Muscle layer of colon (tissue), 2 donors: ENCODE data around the gene NR2F1-AS1.

ENCODE experiments used
- H3K27ac ChIP-seq: one replicate; pipeline ENCODE4 v1.7.0; 2013; ENCODE audit warnings: low read depth, mild to moderate bottlenecking, low read length, moderate library complexity
- H3K27me3 ChIP-seq, 2 donors: one replicate each; pipeline ENCODE4 v1.7.0; 2013; ENCODE audit warnings: low read length in 2 of 2, mild to moderate bottlenecking in 2 of 2; ENCODE audit not compliant: insufficient read depth in 2 of 2, control insufficient read depth in 1 of 2
- H3K36me3 ChIP-seq: one replicate; pipeline ENCODE4 v1.7.0; 2013; ENCODE audit warnings: mild to moderate bottlenecking, low read length; ENCODE audit not compliant: insufficient read depth
- H3K4me1 ChIP-seq: one replicate; pipeline ENCODE4 v1.7.0; 2013; ENCODE audit warnings: mild to moderate bottlenecking, low read length; ENCODE audit not compliant: insufficient read depth
- H3K4me3 ChIP-seq, 2 donors: one replicate each; pipeline ENCODE4 v1.7.0; 2013; ENCODE audit warnings: low read length in 2 of 2, low read depth in 1 of 2, mild to moderate bottlenecking in 1 of 2, moderate library complexity in 1 of 2
- H3K9ac ChIP-seq: one replicate; pipeline ENCODE4 v1.7.0; 2013; ENCODE audit warnings: low read length
- H3K9me3 ChIP-seq: one replicate; pipeline ENCODE4 v1.7.0; 2013; ENCODE audit warnings: mild to moderate bottlenecking, low read length
- donor health status: abdominal sarcoma.
- donor health status: Adenocarcinoma of cecum.

The NR2F1-AS1 gene

GRCh38 chr5:93601802-93602155, 20.8 kb upstream of the NR2F1-AS1 start:
- no peaks in the 10 kb centered on the region for H3K9me3 ChIP-seq
- no peak overlapping the region for H3K4me3 ChIP-seq
- H3K27ac ChIP-seq, result no peak overlapping the region
- H3K9ac ChIP-seq, result no peak overlapping the region
- peaks cover 60 to 83% of the 10 kb centered on the region in 2 donors for H3K27me3 ChIP-seq
- H3K4me1 ChIP-seq, result no peaks in the 10 kb centered on the region
- H3K36me3 ChIP-seq, result no peaks in the 10 kb centered on the region

- no peaks in the 10 kb centered on the region for H3K36me3 ChIP-seq
- H3K9ac ChIP-seq, result no peak overlapping the region
- no peak overlapping the region for H3K27ac ChIP-seq
- H3K4me1 ChIP-seq, result no peaks in the 10 kb centered on the region
- peaks cover 55 to 83% of the 10 kb centered on the region in 2 donors for H3K27me3 ChIP-seq
- H3K4me3 ChIP-seq, result no peak overlapping the region
- no peaks in the 10 kb centered on the region for H3K9me3 ChIP-seq
Measured at GRCh38 chr5:93601071-93601801, 20.2 kb upstream of the NR2F1-AS1 start.

GRCh38 chr5:93600409-93601070, 19.5 kb upstream of the NR2F1-AS1 start:
- Histone ChIP-seq H3K27me3 (peaks cover 48 to 76% of the 10 kb centered on the region in 2 donors), H3K4me3 (no peak overlapping the region)

GRCh38 chr5:93599399-93600120, 18.5 kb upstream of the NR2F1-AS1 start:
- H3K27me3 ChIP-seq, result peaks cover 39 to 72% of the 10 kb centered on the region in 2 donors
- no peaks in the 10 kb centered on the region for H3K4me1 ChIP-seq
- H3K4me3 ChIP-seq, result no peak overlapping the region
- H3K36me3 ChIP-seq, result no peaks in the 10 kb centered on the region
- H3K9ac ChIP-seq, result no peak overlapping the region
- no peaks in the 10 kb centered on the region for H3K9me3 ChIP-seq
- H3K27ac ChIP-seq, result no peak overlapping the region

More at GRCh38 chr5:93600409-93601070, 19.5 kb upstream of the NR2F1-AS1 start:
- Histone ChIP-seq H3K27ac (no peak overlapping the region), H3K4me1 (no peaks in the 10 kb centered on the region), H3K9me3 (no peaks in the 10 kb centered on the region), H3K36me3 (no peaks in the 10 kb centered on the region), H3K9ac (no peak overlapping the region)

- Histone ChIP-seq H3K36me3 (no peaks in the 10 kb centered on the region), H3K4me3 (no peak overlapping the region), H3K9me3 (no peaks in the 10 kb centered on the region), H3K27ac (no peak overlapping the region), H3K4me1 (no peaks in the 10 kb centered on the region), H3K9ac (no peak overlapping the region), H3K27me3 (peaks cover 37 to 66% of the 10 kb centered on the region in 2 donors)
Measured at GRCh38 chr5:93599001-93599379, 18.0 kb upstream of the NR2F1-AS1 start.

- Histone ChIP-seq H3K4me3 (no peak overlapping the region), H3K27ac (no peak overlapping the region), H3K9ac (no peak overlapping the region), H3K27me3 (peaks cover 30 to 60% of the 10 kb centered on the region in 2 donors), H3K4me1 (no peaks in the 10 kb centered on the region), H3K9me3 (no peaks in the 10 kb centered on the region), H3K36me3 (no peaks in the 10 kb centered on the region)
Measured at GRCh38 chr5:93598091-93599000, 17.3 kb upstream of the NR2F1-AS1 start.

GRCh38 chr5:93596676-93597490, 15.9 kb upstream of the NR2F1-AS1 start:
- H3K27ac ChIP-seq, result no peak overlapping the region
- H3K4me1 ChIP-seq, result no peaks in the 10 kb centered on the region
- no peaks in the 10 kb centered on the region for H3K36me3 ChIP-seq
- no peak overlapping the region for H3K4me3 ChIP-seq
- H3K27me3 ChIP-seq, result peaks cover 17 to 45% of the 10 kb centered on the region in 2 donors
- no peak overlapping the region for H3K9ac ChIP-seq
- H3K9me3 ChIP-seq, result no peaks in the 10 kb centered on the region

GRCh38 chr5:93596310-93596675, 15.3 kb upstream of the NR2F1-AS1 start:
- Histone ChIP-seq H3K4me3 (no peak overlapping the region), H3K27me3 (peaks cover 16 to 39% of the 10 kb centered on the region in 2 donors), H3K4me1 (no peaks in the 10 kb centered on the region), H3K36me3 (no peaks in the 10 kb centered on the region), H3K9me3 (no peaks in the 10 kb centered on the region), H3K27ac (no peak overlapping the region), H3K9ac (no peak overlapping the region)

- Histone ChIP-seq H3K27me3 (peaks cover 9 to 33% of the 10 kb centered on the region in 2 donors), H3K9me3 (no peaks in the 10 kb centered on the region), H3K36me3 (no peaks in the 10 kb centered on the region), H3K4me3 (no peak overlapping the region), H3K27ac (no peak overlapping the region), H3K9ac (no peak overlapping the region), H3K4me1 (no peaks in the 10 kb centered on the region)
Measured at GRCh38 chr5:93595420-93596147, 14.6 kb upstream of the NR2F1-AS1 start.
